ENCODE results near the gene GALNT3. TPM values are rescaled to one million over a fixed set of nuclear protein-coding genes. Genes with fewer than 3 reads are reported as not detected.

GALNT3 gene
- total and polyA plus RNA-seq, 2 of the 8 experiments (the other 6 are each of a cell fraction or from before 2014, with no cell fraction given), result 3.4 to 23.6 TPM

GRCh38 chr2:165827921-165828276 is 33.9 kb upstream of the GALNT3 start (continued):
- TF ChIP-seq CTBP2 (IDR thresholded peaks at IDR 0.05; ENCODE audit: borderline replicate concordance, insufficient read depth, insufficient read length, low read length), result no peak
- no peak for TF ChIP-seq YY1 (IDR thresholded peaks at IDR 0.05; ENCODE audit: low read depth, low read length)
- TF ChIP-seq, protein P1, sequence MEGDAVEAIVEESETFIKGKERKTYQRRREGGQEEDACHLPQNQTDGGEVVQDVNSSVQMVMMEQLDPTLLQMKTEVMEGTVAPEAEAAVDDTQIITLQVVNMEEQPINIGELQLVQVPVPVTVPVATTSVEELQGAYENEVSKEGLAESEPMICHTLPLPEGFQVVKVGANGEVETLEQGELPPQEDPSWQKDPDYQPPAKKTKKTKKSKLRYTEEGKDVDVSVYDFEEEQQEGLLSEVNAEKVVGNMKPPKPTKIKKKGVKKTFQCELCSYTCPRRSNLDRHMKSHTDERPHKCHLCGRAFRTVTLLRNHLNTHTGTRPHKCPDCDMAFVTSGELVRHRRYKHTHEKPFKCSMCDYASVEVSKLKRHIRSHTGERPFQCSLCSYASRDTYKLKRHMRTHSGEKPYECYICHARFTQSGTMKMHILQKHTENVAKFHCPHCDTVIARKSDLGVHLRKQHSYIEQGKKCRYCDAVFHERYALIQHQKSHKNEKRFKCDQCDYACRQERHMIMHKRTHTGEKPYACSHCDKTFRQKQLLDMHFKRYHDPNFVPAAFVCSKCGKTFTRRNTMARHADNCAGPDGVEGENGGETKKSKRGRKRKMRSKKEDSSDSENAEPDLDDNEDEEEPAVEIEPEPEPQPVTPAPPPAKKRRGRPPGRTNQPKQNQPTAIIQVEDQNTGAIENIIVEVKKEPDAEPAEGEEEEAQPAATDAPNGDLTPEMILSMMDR (IDR thresholded peaks at IDR 0.05; ENCODE audit: control extremely low read depth in 1 of 3, insufficient read depth in 1 of 3, low read depth in 1 of 3, low read length in 3 of 3), result no peak
- TF ChIP-seq TCF12 (IDR thresholded peaks at IDR 0.05; ENCODE audit: low read depth, low read length), result no peak
- TF ChIP-seq ATF3 (IDR thresholded peaks at IDR 0.05; ENCODE audit: insufficient read depth, low read depth, low read length), result no peak
- no peak for TF ChIP-seq POLR2AphosphoS5 (IDR thresholded peaks at IDR 0.05; ENCODE audit: low read depth, low read length)
- TF ChIP-seq EP300 (IDR thresholded peaks at IDR 0.05; ENCODE audit: borderline replicate concordance in 1 of 2, low read depth in 2 of 2, low read length in 2 of 2), result no peak
